Measurements from ENCODE around the gene MYH7. TPM values are rescaled to one million over a fixed set of nuclear protein-coding genes. Genes with fewer than 3 reads are reported as not detected.

The MYH7 gene
- total and polyA plus RNA-seq, 8 donors: 0.23 to 4.9 (median 2.4) TPM; not detected in 4

GRCh38 chr14:23382276-23382675 is 53.2 kb downstream of the MYH7 start:
- H3K27me3 ChIP-seq: peaks cover 0 to 28% (median 0%) of the 10 kb centered on the region in 3 donors
- H3K4me3 ChIP-seq: no peak overlapping the region
- TF ChIP-seq, protein P1, sequence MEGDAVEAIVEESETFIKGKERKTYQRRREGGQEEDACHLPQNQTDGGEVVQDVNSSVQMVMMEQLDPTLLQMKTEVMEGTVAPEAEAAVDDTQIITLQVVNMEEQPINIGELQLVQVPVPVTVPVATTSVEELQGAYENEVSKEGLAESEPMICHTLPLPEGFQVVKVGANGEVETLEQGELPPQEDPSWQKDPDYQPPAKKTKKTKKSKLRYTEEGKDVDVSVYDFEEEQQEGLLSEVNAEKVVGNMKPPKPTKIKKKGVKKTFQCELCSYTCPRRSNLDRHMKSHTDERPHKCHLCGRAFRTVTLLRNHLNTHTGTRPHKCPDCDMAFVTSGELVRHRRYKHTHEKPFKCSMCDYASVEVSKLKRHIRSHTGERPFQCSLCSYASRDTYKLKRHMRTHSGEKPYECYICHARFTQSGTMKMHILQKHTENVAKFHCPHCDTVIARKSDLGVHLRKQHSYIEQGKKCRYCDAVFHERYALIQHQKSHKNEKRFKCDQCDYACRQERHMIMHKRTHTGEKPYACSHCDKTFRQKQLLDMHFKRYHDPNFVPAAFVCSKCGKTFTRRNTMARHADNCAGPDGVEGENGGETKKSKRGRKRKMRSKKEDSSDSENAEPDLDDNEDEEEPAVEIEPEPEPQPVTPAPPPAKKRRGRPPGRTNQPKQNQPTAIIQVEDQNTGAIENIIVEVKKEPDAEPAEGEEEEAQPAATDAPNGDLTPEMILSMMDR (IDR thresholded peaks at IDR 0.05): no peak
- TF ChIP-seq POLR2A (IDR thresholded peaks at IDR 0.05): no peak
- no peak for TF ChIP-seq POLR2AphosphoS5 (IDR thresholded peaks at IDR 0.05)
- TF ChIP-seq EP300 (IDR thresholded peaks at IDR 0.05): no peak
- no peaks in the 10 kb centered on the region for H3K36me3 ChIP-seq
- 86 to 98% (median 90%) methylated on average over 5 to 6 of the region's 6 CpGs for WGBS, 5 donors
- H3K4me1 ChIP-seq: peaks cover 0 to 1% (median 0%) of the 10 kb centered on the region in 4 donors
- H3K27ac ChIP-seq: no peak overlapping the region
- intact Hi-C loops (cut with DNase I; ENCODE audit: low total_unique reads): loop anchor here (5.0 kb wide), 1 partner anchor 50 kb away; no protein-coding TSS in a partner anchor
- DNase-seq: no peak
- H3K9me3 ChIP-seq: no peaks in the 10 kb centered on the region

DNA sequence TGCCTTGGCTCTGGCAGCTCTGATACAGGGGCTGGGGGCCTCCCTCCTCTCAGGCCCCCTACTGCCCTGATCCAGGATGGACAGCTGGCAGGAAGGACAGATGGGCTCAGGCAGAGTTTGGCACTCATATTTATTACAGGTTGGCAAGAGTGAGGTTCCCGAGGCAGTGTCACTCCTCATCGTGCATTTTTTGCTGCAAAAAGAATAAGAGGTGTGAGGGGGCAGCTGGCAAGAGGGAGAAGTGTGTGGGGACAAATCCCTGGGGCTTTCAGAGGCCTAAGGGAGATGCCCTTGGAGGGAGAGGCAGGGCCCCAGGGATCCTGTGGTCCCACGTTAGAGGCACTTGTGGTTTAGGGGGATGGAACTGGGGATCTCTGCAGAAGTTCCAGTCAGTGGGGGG is 53.6 kb downstream of the MYH7 start:
- no peaks in the 10 kb centered on the region for H3K9me3 ChIP-seq
- H3K4me1 ChIP-seq: peaks cover 0 to 5% (median 0%) of the 10 kb centered on the region in 4 donors
- DNase-seq: no peak
- peaks cover 0 to 28% (median 0%) of the 10 kb centered on the region in 3 donors for H3K27me3 ChIP-seq
- 48 to 71% (median 60%) methylated on average over 1 to 3 of the region's 3 CpGs for WGBS, 5 donors
- intact Hi-C loops (cut with DNase I; ENCODE audit: low total_unique reads): loop anchor here (5.0 kb wide), 1 partner anchor 50 kb away; no protein-coding TSS in a partner anchor
- H3K4me3 ChIP-seq: no peak overlapping the region
- no peaks in the 10 kb centered on the region for H3K36me3 ChIP-seq
- TF ChIP-seq, protein P1 (IDR thresholded peaks at IDR 0.05): no peak
- no peak for TF ChIP-seq POLR2A (IDR thresholded peaks at IDR 0.05)
- TF ChIP-seq EP300 (IDR thresholded peaks at IDR 0.05): no peak
- no peak for TF ChIP-seq POLR2AphosphoS5 (IDR thresholded peaks at IDR 0.05)
- H3K27ac ChIP-seq: no peak overlapping the region

GRCh38 chr14:23380976-23381375 is 54.5 kb downstream of the MYH7 start:
- H3K27ac ChIP-seq: no peak overlapping the region
- H3K36me3 ChIP-seq: no peaks in the 10 kb centered on the region
- H3K4me3 ChIP-seq: no peak overlapping the region
- TF ChIP-seq POLR2AphosphoS5 (IDR thresholded peaks at IDR 0.05) (no peak), POLR2A (IDR thresholded peaks at IDR 0.05) (no peak), EP300 (IDR thresholded peaks at IDR 0.05) (no peak)
- TF ChIP-seq, protein P1 (IDR thresholded peaks at IDR 0.05): no peak
- H3K27me3 ChIP-seq: peaks cover 0 to 28% (median 0%) of the 10 kb centered on the region in 3 donors
- no peaks in the 10 kb centered on the region for H3K9me3 ChIP-seq
- DNase-seq: no peak
- 72 to 83% (median 80%) methylated on average over 4 of the region's 4 CpGs for WGBS, 5 donors
- intact Hi-C loops (cut with DNase I; ENCODE audit: low total_unique reads): loop anchor here (5.0 kb wide), 1 partner anchor 49 kb away; no protein-coding TSS in a partner anchor
- H3K4me1 ChIP-seq: peaks cover 0 to 10% (median 0%) of the 10 kb centered on the region in 4 donors

DNA sequence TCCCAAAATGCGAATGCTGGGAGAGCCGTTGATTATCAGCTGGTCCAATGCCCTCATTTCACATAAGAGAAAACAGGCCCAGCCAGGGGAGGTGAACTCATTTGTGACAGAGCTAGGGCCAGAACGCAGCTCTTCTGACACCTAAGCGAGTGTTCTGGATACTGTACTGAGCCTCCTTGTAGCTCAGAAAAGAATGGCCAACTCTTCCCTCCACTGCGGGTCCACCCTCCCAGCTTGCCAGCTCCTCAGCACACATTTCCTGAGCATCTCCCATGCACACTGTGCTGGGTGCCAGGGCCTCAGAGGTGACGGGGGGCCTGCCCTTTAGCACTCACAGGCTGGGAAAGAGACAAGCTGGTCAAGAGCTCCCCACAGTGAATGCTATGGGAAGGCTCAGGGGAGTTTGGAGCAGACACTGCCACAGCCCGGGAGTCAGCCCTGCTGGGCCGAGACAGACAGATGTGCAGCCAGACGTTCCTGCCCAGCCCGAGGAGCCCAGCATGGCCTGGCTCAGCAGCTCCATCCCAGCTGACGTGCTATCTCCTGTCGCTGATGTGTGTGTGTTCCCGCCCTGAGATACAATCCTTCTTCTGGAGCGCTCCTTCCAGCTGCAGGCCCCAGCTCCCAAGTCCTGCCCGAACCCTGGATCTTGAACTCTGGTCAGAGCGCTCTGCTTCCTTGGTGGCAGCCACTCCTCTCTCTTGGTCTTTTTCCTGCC is 55.1 kb downstream of the MYH7 start:
- 53 to 64% (median 61%) methylated on average over 12 to 16 of the region's 16 CpGs for WGBS, 5 donors
- intact Hi-C loops (cut with DNase I; ENCODE audit: low total_unique reads): loop anchor here (5.0 kb wide), 1 partner anchor 48 kb away; no protein-coding TSS in a partner anchor
- Histone ChIP-seq H3K4me3 (no peak overlapping the region), H3K4me1 (peaks cover 0 to 10% (median 0%) of the 10 kb centered on the region in 4 donors), H3K9me3 (no peaks in the 10 kb centered on the region), H3K27me3 (peaks cover 0 to 28% (median 0%) of the 10 kb centered on the region in 3 donors), H3K36me3 (no peaks in the 10 kb centered on the region), H3K27ac (no peak overlapping the region)
- TF ChIP-seq EP300 (IDR thresholded peaks at IDR 0.05) (no peak), POLR2AphosphoS5 (IDR thresholded peaks at IDR 0.05) (no peak), POLR2A (IDR thresholded peaks at IDR 0.05) (no peak)
- TF ChIP-seq, protein P1 (IDR thresholded peaks at IDR 0.05): no peak
- DNase-seq: no peak
